HepG2 (cell line): ENCODE data around the gene SPTBN4. TPM values are rescaled to one million over a fixed set of nuclear protein-coding genes. Genes with fewer than 3 reads are reported as not detected.

Experiments
- ATAC-seq: fragments of 200-7000 bp; cut with Tn5 transposase; 3 replicates; pipeline ENCODE4 v1.9.1; 2020; ENCODE audit warnings: mild to moderate bottlenecking, moderate library complexity
- BruUV-seq: library from RNA; stranded (reverse); fragments of 400-500 nt; replicated peaks from 2 replicates; lab custom pipeline; 2021; lab: Mats Ljungman, UMichigan
- CTCF ChIA-PET: fragments of 300-600 bp; formaldehyde crosslinking; extraction: SDS; loops from one replicate; lab custom pipeline; 2021; ENCODE audit warnings: low total read pairs, inconsistent platforms, low intra/inter-chr PET ratio; lab: Yijun Ruan, JAX
- POLR2A ChIA-PET: fragments of 350-600 bp; sonication (Branson Sonifier 250); formaldehyde crosslinking; loops from one replicate; lab custom pipeline; 2020; ENCODE audit warnings: antibody characterized with exemption, inconsistent platforms; lab: Yijun Ruan, JAX
- DNase-seq: peaks from one replicate; pipeline ENCODE4 v3.0.0-alpha.2; 2015; ENCODE audit warnings: low spot score
- FAIRE-seq: peaks from 3 replicates; lab custom pipeline; 2011; peaks lifted over from hg19 to GRCh38; lab: Jason Lieb, UNC
- H2AFZ ChIP-seq: one replicate; pipeline ENCODE4 v1.6.1; 2011; ENCODE audit warnings: low read length, inconsistent platforms
- H3K27ac ChIP-seq: fragments of 300-600 bp; 3 replicates; pipeline ENCODE4 v1.8.0; 2011; ENCODE audit warnings: mixed run types, mild to moderate bottlenecking, mixed read lengths, low read length, inconsistent platforms; ENCODE audit not compliant: insufficient read depth; ENCODE audit errors: extremely low read length
- H3K27me3 ChIP-seq, 2 experiments: fragments of 200-600 bp in 1 of 2; 2 replicates in 1 of 2; 3 replicates in 1 of 2; pipeline versions ENCODE4 v1.6.0 to v1.8.0; 2011; ENCODE audit warnings: low read length in 2 of 2, mild to moderate bottlenecking in 2 of 2, moderate library complexity in 2 of 2, inconsistent platforms in 1 of 2; ENCODE audit not compliant: insufficient read depth in 2 of 2, control insufficient read depth in 1 of 2
- H3K36me3 ChIP-seq, 2 experiments: fragments of 200-600 bp in 1 of 2; replicated peaks in 1 of 2; 2 replicates in 1 of 2; 3 replicates in 1 of 2; pipeline versions ENCODE4 v1.5.1 to v1.8.0; 2011; ENCODE audit warnings: low read length in 2 of 2, inconsistent platforms in 1 of 2; ENCODE audit not compliant: insufficient read depth in 2 of 2, control insufficient read depth in 1 of 2
- H3K4me1 ChIP-seq: 2 replicates; pipeline ENCODE4 v1.5.1; 2012; ENCODE audit warnings: low read length, inconsistent platforms; ENCODE audit not compliant: insufficient read depth
- H3K4me2 ChIP-seq: 2 replicates; pipeline ENCODE4 v1.6.0; 2011; ENCODE audit warnings: low read depth, low read length, inconsistent platforms
- H3K4me3 ChIP-seq, 3 experiments: fragments of 200-600 bp in 1 of 3; sonication (generic), shearing (Covaris generic) in 1 of 3; replicated peaks in 1 of 3; 2 replicates each; pipeline ENCODE4 v1.5.1; 2011 to 2016; ENCODE audit warnings: low read length in 3 of 3, inconsistent platforms in 2 of 3, low read depth in 2 of 3, mild to moderate bottlenecking in 2 of 3, control low read depth in 1 of 3, mixed read lengths in 1 of 3; ENCODE audit not compliant: insufficient read depth in 1 of 3
- H3K79me2 ChIP-seq: one replicate; pipeline ENCODE4 v1.6.1; 2011; ENCODE audit warnings: low read length, inconsistent platforms; ENCODE audit not compliant: insufficient read depth
- H3K9ac ChIP-seq: 2 replicates; pipeline ENCODE4 v1.6.0; 2011; ENCODE audit warnings: mild to moderate bottlenecking, low read depth, low read length, inconsistent platforms; ENCODE audit not compliant: insufficient read depth
- H3K9me3 ChIP-seq: 2 replicates; pipeline ENCODE4 v1.5.1; 2012; ENCODE audit warnings: mild to moderate bottlenecking, low read length
- H4K20me1 ChIP-seq: 2 replicates; pipeline ENCODE4 v1.6.0; 2011; ENCODE audit warnings: inconsistent platforms, mild to moderate bottlenecking, low read length, moderate library complexity; ENCODE audit not compliant: insufficient read depth
- GTF2F1 ChIP-seq: fragments of 150-350 bp; IDR thresholded peaks from 2 replicates; pipeline ENCODE4 v1.6.1; 2014; ENCODE audit warnings: low read length
- KLF6 ChIP-seq: IDR thresholded peaks from 2 replicates; pipeline ENCODE4 v1.8.0; 2016; ENCODE audit warnings: missing biosample characterization, missing genetic modification reagents
- RARA ChIP-seq: IDR thresholded peaks from 2 replicates; pipeline ENCODE4 v1.6.1; 2016; ENCODE audit warnings: missing genetic modification reagents, missing compliant biosample characterization
- SALL1 ChIP-seq: sonication (generic); formaldehyde crosslinking; IDR thresholded peaks from 2 replicates; pipeline ENCODE4 v1.8.0; 2022; ENCODE audit warnings: mild to moderate bottlenecking, missing genetic modification reagents
- XRCC5 ChIP-seq: fragments of 200-400 bp; formaldehyde crosslinking; optimal IDR thresholded peaks from 2 replicates; pipeline ENCODE3; 2017; ENCODE audit warnings: mild to moderate bottlenecking, low read length
- ZBTB20 ChIP-seq: sonication (generic); formaldehyde crosslinking; IDR thresholded peaks from 2 replicates; pipeline ENCODE4 v1.8.1; 2023; ENCODE audit warnings: missing genetic modification reagents, low read depth, mild to moderate bottlenecking, borderline replicate concordance
- ZFX ChIP-seq: sonication (generic); formaldehyde crosslinking; IDR thresholded peaks from 2 replicates; pipeline ENCODE4 v1.4.0; 2020; ENCODE audit warnings: mild to moderate bottlenecking, low read depth, missing genetic modification reagents, moderate library complexity
- ZKSCAN5 ChIP-seq: sonication (generic); formaldehyde crosslinking; IDR thresholded peaks from 2 replicates; pipeline ENCODE4 v1.5.1; 2020; ENCODE audit warnings: mild to moderate bottlenecking, missing genetic modification reagents
- ZNF292 ChIP-seq: sonication (generic); formaldehyde crosslinking; IDR thresholded peaks from 2 replicates; pipeline ENCODE4 v1.8.1; 2022; ENCODE audit warnings: mild to moderate bottlenecking, low read depth, missing genetic modification reagents, borderline replicate concordance
- ZNF556 ChIP-seq: sonication (generic); formaldehyde crosslinking; IDR thresholded peaks from 2 replicates; pipeline ENCODE4 v1.4.0; 2020; ENCODE audit warnings: mild to moderate bottlenecking, missing genetic modification reagents, borderline replicate concordance
- ZNF580 ChIP-seq: IDR thresholded peaks from 2 replicates; pipeline ENCODE4 v1.6.1; 2016; ENCODE audit warnings: low read depth, borderline replicate concordance
- WGBS: methylation state at CpG from one replicate; pipeline ENCODE4 v1.1.6; 2017; ENCODE audit warnings: low lambda C conversion rate; 5-methylcytosine and 5-hydroxymethylcytosine counted together
- in situ Hi-C: cut with HindIII; loops from 2 replicates; pipeline ENCODE4 v1.10.0; 2017; ENCODE audit warnings: low pct_unique_long_range_greater_than_20kb; ENCODE audit not compliant: extremely low pct_ligation_motif_present
- intact Hi-C: fragments of 100-400 bp; cut with micrococcal nuclease; formaldehyde crosslinking; loops from one replicate; pipeline ENCODE4 v1.10.0; 2022; ENCODE audit not compliant: unreplicated experiment
- polyA plus RNA-seq, 8 experiments: library from polyadenylated mRNA; depleted of rRNA in 3 of 8; stranded (reverse) in 7 of 8; unstranded in 1 of 8; fragments of >200 nt; fragmentation: Illumina TruSeq in 4 of 8; extraction: Trizol in 4 of 8; gene quantifications; 2 replicates each; pipeline versions ENCODE4 v1.2.1 to v1.2.3, GENCODE V29; 2011 to 2016; ENCODE audit warnings: low read depth in 4 of 8, missing spikeins in 1 of 8, mixed read lengths in 1 of 8; ENCODE audit not compliant: insufficient read depth in 1 of 8
- total RNA-seq, 5 experiments: library from RNA; depleted of rRNA; stranded (reverse); fragments of >200 nt; fragmentation: Illumina TruSeq; extraction: Trizol; gene quantifications; 2 replicates each; pipeline ENCODE4 v1.2.3, GENCODE V29; 2016; ENCODE audit warnings: low read depth in 1 of 5

Gene SPTBN4
- total and polyA plus RNA-seq, 2 of the 13 experiments (the other 11 are each of a cell fraction or from before 2014, with no cell fraction given), result 0.11 TPM

GRCh38 chr19:40616178-40616577 lies 149.4 kb downstream of the SPTBN4 start:
- Histone ChIP-seq H3K9ac (no peak overlapping the region), H3K79me2 (no peaks in the 10 kb centered on the region), H4K20me1 (no peaks in the 10 kb centered on the region), H3K27ac (no peak overlapping the region), H3K4me2 (no peak overlapping the region), H2AFZ (no peak overlapping the region), H3K4me3 (no peak overlapping the region), H3K4me1 (peaks cover 16% of the 10 kb centered on the region; the same call in 1 of the 2 replicates), H3K9me3 (no peaks in the 10 kb centered on the region), H3K27me3 (peaks cover 2 to 33% of the 10 kb centered on the region in 2 experiments; a peak in 3 of 5 replicates), H3K36me3 (no peaks in the 10 kb centered on the region)
- in situ Hi-C loops (no loop called here), intact Hi-C loops (no loop called here)
- ChIA-PET CTCF (no interaction called here), POLR2A (no interaction called here)
- 38% methylated on average over 5 of the region's 5 CpGs for WGBS
- TF ChIP-seq ZBTB20, result no peak
- TF ChIP-seq KLF6 (CRISPR knock-in tag), result no peak
- no peak for TF ChIP-seq ZFX (CRISPR knock-in tag)
- no peak for TF ChIP-seq RARA (CRISPR knock-in tag)
- no peak for TF ChIP-seq GTF2F1
- DNase-seq (no peak), FAIRE-seq (no peak), ATAC-seq (no peak)
- no TSS peak for BruUV-seq

GRCh38 chr19:40616941-40617340 lies 150.1 kb downstream of the SPTBN4 start:
- Histone ChIP-seq H2AFZ (no peak overlapping the region), H3K36me3 (no peaks in the 10 kb centered on the region), H3K27ac (no peak overlapping the region), H3K27me3 (peaks cover 0 to 25% of the 10 kb centered on the region in 2 experiments; a peak in 3 of 5 replicates), H3K4me3 (no peak overlapping the region), H3K4me2 (no peak overlapping the region), H3K9ac (no peak overlapping the region), H3K9me3 (no peaks in the 10 kb centered on the region), H3K4me1 (peaks cover 16% of the 10 kb centered on the region; the same call in 1 of the 2 replicates), H3K79me2 (no peaks in the 10 kb centered on the region), H4K20me1 (no peaks in the 10 kb centered on the region)
- in situ Hi-C loops (no loop called here), intact Hi-C loops (no loop called here)
- DNase-seq (no peak), ATAC-seq (no peak), FAIRE-seq (no peak)
- ChIA-PET POLR2A (no interaction called here), CTCF (no interaction called here)
- no TSS peak for BruUV-seq
- 71% methylated on average over 17 of the region's 17 CpGs for WGBS
- TF ChIP-seq ZNF556 (CRISPR knock-in tag) (no peak), XRCC5 (no peak), ZNF580 (CRISPR knock-in tag) (no peak), SALL1 (no peak), ZNF292 (CRISPR knock-in tag) (no peak), ZKSCAN5 (no peak)
